ENCODE data around the gene B4GALT3. TPM values are rescaled to one million over a fixed set of nuclear protein-coding genes. Genes with fewer than 3 reads are reported as not detected.

The B4GALT3 gene
- total RNA-seq, 1 donor: 18.7 TPM

DNA sequence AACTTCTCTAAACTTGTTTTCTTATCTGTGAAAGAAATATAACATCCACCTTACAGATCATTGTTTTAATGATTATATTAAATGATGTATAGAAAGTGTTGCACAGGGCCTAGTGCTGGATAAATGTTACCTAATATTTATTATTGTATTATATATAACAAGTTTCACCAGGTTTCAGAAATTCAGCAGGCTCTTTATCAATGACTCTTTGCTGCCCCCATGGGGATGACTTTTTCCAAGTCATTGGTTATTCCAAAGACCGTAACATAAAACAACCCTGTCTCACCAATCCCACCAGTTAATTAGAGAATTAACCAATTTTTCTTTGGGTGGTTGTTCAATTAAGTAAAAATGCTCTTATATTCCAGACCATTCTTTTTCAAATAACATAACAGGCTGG, 37.5 kb downstream of the B4GALT3 start:
- H3K4me1 ChIP-seq (ENCODE audit: insufficient read depth, low read length): peaks cover 41% of the 10 kb centered on the region
- H3K27me3 ChIP-seq (ENCODE audit: insufficient read depth, low read length): no peaks in the 10 kb centered on the region
- H3K9me3 ChIP-seq (ENCODE audit: low read depth, low read length): no peaks in the 10 kb centered on the region
- no peak overlapping the region for H3K4me3 ChIP-seq (ENCODE audit: low read length)

DNA sequence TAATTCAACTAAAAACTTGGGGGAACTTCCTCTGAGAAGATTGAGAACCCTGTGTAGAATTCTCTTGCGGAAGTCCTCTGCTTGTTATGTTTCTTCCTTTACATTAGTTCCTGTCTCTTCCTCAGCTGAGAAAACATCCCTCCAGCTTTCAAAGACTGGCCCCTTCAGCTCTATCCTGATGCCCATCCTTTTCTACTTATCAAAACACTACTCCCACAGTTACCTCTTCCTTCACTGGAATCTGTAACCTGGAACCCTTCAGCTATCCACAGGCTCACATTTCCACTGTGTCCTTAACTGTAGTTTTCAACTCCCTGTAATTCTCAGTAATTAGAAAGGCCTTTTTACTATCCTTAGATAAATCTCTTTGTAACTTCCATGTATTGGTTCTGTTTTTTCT, 38.9 kb downstream of the B4GALT3 start:
- Histone ChIP-seq H3K9me3 (ENCODE audit: low read depth, low read length) (no peaks in the 10 kb centered on the region), H3K4me3 (ENCODE audit: low read length) (no peak overlapping the region), H3K27me3 (ENCODE audit: insufficient read depth, low read length) (no peaks in the 10 kb centered on the region), H3K4me1 (ENCODE audit: insufficient read depth, low read length) (peaks cover 55% of the 10 kb centered on the region)

DNA sequence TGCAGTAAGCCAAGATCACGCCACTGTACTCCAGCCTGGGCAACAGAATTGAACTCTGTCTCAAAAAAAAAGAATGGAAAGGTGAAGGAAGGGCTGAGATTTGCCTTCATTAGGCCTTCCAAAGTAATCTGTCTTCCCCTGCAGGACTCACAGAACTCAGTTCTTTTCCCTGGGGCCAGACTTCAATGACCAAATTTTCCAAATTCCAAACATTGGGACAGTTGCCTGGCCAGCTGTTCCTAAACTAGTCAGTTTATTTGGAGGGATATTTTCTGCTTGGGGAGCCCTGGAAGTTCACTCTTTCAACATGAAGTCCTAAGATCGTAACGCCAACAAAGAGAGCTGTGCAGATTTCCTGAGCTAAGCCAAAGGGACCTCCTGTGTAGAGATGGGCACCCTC, 39.4 kb downstream of the B4GALT3 start:
- H3K4me3 ChIP-seq (ENCODE audit: low read length): no peak overlapping the region
- H3K4me1 ChIP-seq (ENCODE audit: insufficient read depth, low read length): peaks cover 58% of the 10 kb centered on the region
- no peaks in the 10 kb centered on the region for H3K9me3 ChIP-seq (ENCODE audit: low read depth, low read length)
- H3K27me3 ChIP-seq (ENCODE audit: insufficient read depth, low read length): no peaks in the 10 kb centered on the region

DNA sequence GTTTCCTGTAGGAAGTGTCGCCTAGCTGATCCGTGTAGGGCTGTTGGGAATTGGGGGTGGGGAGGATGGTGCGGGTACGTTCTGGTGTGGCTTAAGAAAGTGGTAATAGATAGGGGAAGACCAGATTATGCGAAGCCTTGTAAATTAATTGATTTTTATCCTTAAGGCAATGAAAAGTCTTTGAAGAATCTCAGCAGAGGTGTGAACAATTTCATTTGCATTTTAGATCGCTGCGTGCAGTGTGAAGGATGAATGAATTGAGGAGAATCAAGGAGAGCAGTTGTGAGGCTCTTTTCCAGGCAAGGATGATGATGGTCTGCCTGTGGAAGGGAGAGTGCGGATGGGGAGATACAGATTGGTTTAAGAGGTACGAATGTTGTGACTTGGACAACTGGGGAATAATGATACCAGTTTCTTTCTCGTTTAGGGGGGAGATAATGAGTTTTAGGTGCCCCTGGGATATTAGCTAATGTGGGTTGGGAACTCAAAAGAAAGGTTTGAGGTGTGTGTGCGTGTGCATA, 44.0 kb downstream of the B4GALT3 start:
- Histone ChIP-seq H3K27me3 (ENCODE audit: insufficient read depth, low read length) (no peaks in the 10 kb centered on the region), H3K4me1 (ENCODE audit: insufficient read depth, low read length) (peaks cover 80% of the 10 kb centered on the region), H3K9me3 (ENCODE audit: low read depth, low read length) (no peaks in the 10 kb centered on the region), H3K4me3 (ENCODE audit: low read length) (peak overlapping the region; percentile 97)

DNA sequence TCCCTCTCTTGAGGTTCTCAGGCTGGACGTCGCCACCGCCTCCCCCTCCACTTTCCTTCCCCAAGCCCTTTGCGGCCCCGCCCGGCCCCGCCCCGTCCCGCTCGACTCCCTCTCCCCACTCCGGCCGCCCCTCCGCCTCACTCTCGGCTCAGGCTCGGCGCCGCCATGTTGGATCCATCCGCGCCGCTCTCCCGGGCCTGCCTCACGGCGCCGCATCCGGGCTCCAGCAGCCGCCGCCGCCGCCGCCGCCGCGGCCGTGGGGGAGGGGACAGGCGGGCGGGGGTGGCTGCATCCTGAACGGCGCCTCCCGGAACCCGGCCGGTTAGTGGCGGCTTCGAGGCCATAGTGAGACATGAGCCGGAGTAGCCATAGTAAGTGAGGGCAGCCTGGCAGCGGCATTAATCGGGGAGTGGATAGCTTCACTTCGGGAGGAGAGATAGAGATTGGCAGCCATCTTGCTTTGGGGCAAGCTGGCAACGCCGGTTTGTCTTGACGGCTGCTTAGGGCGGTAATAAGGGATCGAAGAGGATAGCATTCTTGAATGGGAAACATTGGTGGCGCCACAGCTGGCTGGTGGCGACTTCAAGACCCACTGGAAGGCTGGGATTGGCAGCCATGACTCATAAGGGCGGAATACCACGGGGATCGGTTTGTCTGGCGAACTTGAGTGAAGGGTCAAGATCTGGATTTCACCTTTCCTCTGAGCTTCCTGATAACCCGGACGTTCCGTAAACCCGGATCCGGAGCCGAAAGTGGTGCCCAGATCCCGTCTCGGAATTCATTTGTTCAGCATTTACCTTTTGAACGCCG, 44.7 kb downstream of the B4GALT3 start, which contains the start of gene DEDD:
TSS of gene DEDD (minus strand) at position 258 of the 810 bp plus-strand sequence. CDS start 8,205 bp downstream, outside the sequence.
- Histone ChIP-seq H3K9me3 (ENCODE audit: low read depth, low read length) (no peaks in the 10 kb centered on the region), H3K4me1 (ENCODE audit: insufficient read depth, low read length) (peaks cover 80% of the 10 kb centered on the region), H3K27me3 (ENCODE audit: insufficient read depth, low read length) (no peaks in the 10 kb centered on the region), H3K4me3 (ENCODE audit: low read length) (peak within 1 kb of the TSS; percentile 97)

DNA sequence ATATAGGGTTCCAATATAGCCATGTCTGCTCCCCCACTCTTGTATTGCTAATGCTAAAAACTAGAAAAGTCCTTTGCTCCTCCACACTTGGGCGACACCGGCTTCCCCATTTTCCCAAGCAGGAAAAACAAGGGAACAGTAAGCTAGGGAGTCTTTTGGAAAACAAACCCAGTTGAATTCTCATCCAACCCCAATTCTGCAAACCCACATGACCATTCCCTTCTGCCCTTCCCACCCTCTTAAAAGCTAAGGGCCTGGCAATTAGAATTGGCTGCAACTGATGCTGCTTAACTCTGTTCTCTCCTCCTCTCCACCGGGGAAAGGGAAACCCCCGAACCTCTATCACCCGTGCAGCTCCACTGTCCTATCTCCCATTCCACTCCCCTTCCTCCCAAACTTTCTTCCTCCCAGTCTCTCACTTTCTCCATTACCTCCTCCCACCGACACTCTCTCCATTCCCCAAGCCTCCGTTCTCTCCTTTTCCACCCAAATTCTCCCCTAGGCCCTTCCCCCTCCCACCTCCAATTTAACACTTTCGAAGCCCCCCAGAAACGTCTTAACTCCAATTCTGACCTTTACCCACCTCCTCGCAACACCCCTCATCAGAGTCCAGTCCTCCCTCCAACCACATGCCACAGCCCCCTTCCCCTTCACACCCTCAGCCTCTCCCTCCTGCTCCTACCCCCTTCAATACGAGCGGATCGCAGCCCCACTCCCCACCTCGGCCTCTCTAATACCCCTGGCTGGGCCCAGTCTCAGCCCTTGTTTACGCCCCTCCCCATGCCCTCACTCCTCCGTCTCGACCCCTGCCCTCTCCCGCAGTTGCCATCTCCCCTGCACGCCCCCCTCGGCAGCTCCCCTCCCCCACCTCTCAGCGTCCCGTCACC, 45.5 kb downstream of the B4GALT3 start:
- H3K9me3 ChIP-seq (ENCODE audit: low read depth, low read length): no peaks in the 10 kb centered on the region
- no peaks in the 10 kb centered on the region for H3K27me3 ChIP-seq (ENCODE audit: insufficient read depth, low read length)
- H3K4me1 ChIP-seq (ENCODE audit: insufficient read depth, low read length): peaks cover 81% of the 10 kb centered on the region
- peak overlapping the region; percentile 97 for H3K4me3 ChIP-seq (ENCODE audit: low read length)

DNA sequence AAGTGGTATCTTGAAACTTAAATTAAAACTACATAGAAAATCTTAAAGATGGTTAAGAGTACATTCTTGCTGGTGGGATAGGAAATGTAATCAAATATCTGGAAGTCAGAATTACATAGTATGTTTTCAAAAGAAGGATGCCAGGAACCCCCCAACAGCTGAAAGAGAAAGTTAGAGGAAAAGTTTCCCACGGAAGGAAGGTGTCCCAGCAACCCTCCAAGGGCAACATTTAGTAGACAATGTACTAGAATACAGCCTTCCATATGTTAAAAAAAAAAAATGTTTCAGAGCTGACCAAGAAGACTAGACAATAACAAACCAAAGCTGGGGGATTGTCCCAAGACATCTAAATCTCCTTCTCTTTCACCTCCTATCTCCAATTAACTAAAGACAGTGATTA, 47.0 kb downstream of the B4GALT3 start:
- H3K4me3 ChIP-seq (ENCODE audit: low read length): no peak overlapping the region
- no peaks in the 10 kb centered on the region for H3K27me3 ChIP-seq (ENCODE audit: insufficient read depth, low read length)
- peaks cover 71% of the 10 kb centered on the region for H3K4me1 ChIP-seq (ENCODE audit: insufficient read depth, low read length)
- H3K9me3 ChIP-seq (ENCODE audit: low read depth, low read length): no peaks in the 10 kb centered on the region

DNA sequence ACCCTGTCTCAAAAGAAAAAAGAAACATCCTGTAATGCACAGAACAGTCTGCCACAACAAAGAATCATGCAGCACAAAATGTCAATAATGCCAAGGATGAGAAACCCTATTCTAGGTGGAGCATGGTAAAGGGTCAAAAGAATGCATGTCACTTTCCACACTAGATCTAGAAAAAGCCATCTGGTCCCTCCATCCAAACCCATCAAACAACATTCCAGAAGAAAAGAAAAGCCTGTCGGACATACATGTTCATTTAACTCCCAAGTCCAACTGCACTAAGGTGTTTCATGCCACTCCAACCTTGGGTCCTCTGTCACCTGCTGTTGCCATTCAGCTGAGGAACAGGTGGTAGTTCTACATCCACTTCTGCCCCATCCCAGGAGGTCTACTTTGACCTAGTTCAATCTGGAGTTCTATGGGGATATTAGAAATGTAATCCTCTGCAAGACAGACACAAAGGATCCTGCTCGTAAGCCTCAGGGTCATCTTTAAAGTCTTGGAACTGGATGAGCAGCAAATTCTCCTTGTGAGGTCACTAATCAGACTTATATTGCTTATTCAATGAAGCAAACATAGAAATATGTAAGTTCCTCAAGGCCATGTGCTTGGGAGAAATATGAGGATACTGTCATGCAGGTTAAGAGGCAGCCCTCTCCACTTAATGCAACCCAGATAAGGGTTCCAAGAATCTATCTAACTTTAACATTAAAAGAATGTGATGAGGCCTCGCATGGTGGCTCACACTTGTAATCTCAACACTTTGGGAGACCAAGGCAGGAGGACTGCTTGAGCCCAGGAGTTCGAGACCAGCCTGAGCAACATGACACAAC, 48.5 kb downstream of the B4GALT3 start:
- Histone ChIP-seq H3K4me3 (ENCODE audit: low read length) (no peak overlapping the region), H3K9me3 (ENCODE audit: low read depth, low read length) (no peaks in the 10 kb centered on the region), H3K27me3 (ENCODE audit: insufficient read depth, low read length) (no peaks in the 10 kb centered on the region), H3K4me1 (ENCODE audit: insufficient read depth, low read length) (peaks cover 59% of the 10 kb centered on the region)

DNA sequence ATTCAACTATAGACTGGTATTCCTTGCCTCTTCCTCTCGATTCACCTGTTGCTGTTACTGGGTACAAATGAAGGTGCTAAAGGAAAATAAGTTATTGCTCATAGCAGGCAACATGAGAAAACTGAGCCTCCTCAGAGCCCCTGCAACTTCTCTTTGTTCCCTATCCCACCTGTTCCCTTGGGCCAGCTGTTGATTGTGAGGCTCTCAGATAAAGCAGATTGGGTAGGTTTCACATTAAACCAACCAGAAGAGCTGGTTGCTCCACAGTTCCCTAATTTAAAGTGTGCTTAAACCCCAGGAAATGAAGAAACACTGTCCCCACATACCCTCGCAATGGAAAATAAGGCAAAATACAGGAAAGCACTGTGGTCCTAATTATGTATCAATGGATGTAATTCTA, 49.7 kb downstream of the B4GALT3 start:
- Histone ChIP-seq H3K9me3 (ENCODE audit: low read depth, low read length) (no peaks in the 10 kb centered on the region), H3K27me3 (ENCODE audit: insufficient read depth, low read length) (no peaks in the 10 kb centered on the region), H3K4me1 (ENCODE audit: insufficient read depth, low read length) (peaks cover 56% of the 10 kb centered on the region), H3K4me3 (ENCODE audit: low read length) (no peak overlapping the region)

DNA sequence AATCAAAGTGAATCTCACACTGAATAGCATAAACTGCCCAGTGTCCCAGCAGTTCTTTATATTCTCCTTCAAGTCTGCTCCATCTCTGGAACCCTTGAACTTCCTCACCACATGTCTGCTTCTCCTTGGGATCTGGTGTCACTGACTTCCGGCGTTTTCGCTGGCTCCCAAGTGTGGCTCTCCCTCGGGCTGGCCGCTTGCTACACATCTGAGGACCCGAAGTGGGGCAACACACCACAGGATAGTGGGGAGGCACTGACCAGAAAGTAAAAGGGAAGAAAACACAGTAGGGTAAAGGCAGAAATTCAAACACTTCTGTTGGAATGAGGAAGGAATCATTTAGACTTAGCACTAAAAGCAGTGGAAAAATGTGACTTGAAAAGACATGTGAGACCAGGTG, 54.3 kb downstream of the B4GALT3 start:
- Histone ChIP-seq H3K27me3 (ENCODE audit: insufficient read depth, low read length) (no peaks in the 10 kb centered on the region), H3K4me1 (ENCODE audit: insufficient read depth, low read length) (peaks cover 62% of the 10 kb centered on the region), H3K9me3 (ENCODE audit: low read depth, low read length) (no peaks in the 10 kb centered on the region), H3K4me3 (ENCODE audit: low read length) (no peak overlapping the region)

DNA sequence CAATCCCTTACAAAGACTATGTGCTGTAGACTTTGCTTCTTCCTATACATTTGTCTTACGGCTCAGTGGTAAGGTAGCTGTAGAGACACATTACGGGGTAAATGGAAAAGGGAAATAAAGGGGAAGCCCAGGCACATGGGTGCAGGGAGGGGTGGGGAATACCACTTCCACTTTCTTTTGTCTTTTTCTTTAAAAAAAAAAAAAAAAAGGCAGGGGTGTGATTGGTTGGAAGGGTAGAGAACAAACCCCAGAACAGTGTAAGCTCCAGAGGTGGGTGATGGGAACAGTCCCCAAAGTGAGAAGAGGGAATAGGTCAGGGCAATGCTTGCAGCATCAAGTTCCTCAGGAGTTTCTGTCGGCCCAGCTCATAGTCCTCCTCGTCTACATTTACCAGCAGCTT, 55.5 kb downstream of the B4GALT3 start:
- H3K27me3 ChIP-seq (ENCODE audit: insufficient read depth, low read length): no peaks in the 10 kb centered on the region
- no peaks in the 10 kb centered on the region for H3K9me3 ChIP-seq (ENCODE audit: low read depth, low read length)
- H3K4me1 ChIP-seq (ENCODE audit: insufficient read depth, low read length): peaks cover 58% of the 10 kb centered on the region
- H3K4me3 ChIP-seq (ENCODE audit: low read length): no peak overlapping the region

Other genes starting within 250 kb of the B4GALT3 start
- not detected for gene ITLN2, start 222.7 kb downstream of the B4GALT3 start, total RNA-seq
- gene F11R, start 156.4 kb downstream of the B4GALT3 start, total RNA-seq: 37.7 TPM
- 37.0 TPM for gene TSTD1, start 138.5 kb downstream of the B4GALT3 start, total RNA-seq
- 86.8 TPM for gene USF1, start 131.5 kb downstream of the B4GALT3 start, total RNA-seq
- gene ARHGAP30, start 107.6 kb downstream of the B4GALT3 start, total RNA-seq: 60.3 TPM
- 1.4 TPM for gene NECTIN4, start 87.9 kb downstream of the B4GALT3 start, total RNA-seq
- gene KLHDC9, start 79.1 kb downstream of the B4GALT3 start, total RNA-seq: not detected
- gene PFDN2, start 59.5 kb downstream of the B4GALT3 start, total RNA-seq: 20.0 TPM
- 9.0 TPM for gene NIT1, start 59.4 kb downstream of the B4GALT3 start, total RNA-seq
- 27.2 TPM for gene DEDD, start 44.8 kb downstream of the B4GALT3 start, total RNA-seq
- 118 TPM for gene UFC1, start 23.5 kb downstream of the B4GALT3 start, total RNA-seq
- gene USP21, start 18.0 kb downstream of the B4GALT3 start, total RNA-seq: 11.1 TPM
- 5.1 TPM for gene PPOX, start 11.1 kb downstream of the B4GALT3 start, total RNA-seq
- gene ADAMTS4, start 21.5 kb upstream of the B4GALT3 start, total RNA-seq: 0.21 TPM
- 38.0 TPM for gene NDUFS2, start 24.9 kb upstream of the B4GALT3 start, total RNA-seq
- gene FCER1G, start 37.8 kb upstream of the B4GALT3 start, total RNA-seq: 190 TPM
- not detected for gene APOA2, start 46.1 kb upstream of the B4GALT3 start, total RNA-seq
- gene TOMM40L, start 48.6 kb upstream of the B4GALT3 start, total RNA-seq: 10.0 TPM
- gene NR1I3, start 60.7 kb upstream of the B4GALT3 start, total RNA-seq: 0.31 TPM
- not detected for gene PCP4L1, start 81.2 kb upstream of the B4GALT3 start, total RNA-seq
- gene MPZ, start 132.5 kb upstream of the B4GALT3 start, total RNA-seq: 1.0 TPM
- gene SDHC, start 136.9 kb upstream of the B4GALT3 start, total RNA-seq: 22.7 TPM
- gene CFAP126, start 190.4 kb upstream of the B4GALT3 start, total RNA-seq: not detected

Data from mononuclear cell (primary cell).